Measurements from ENCODE around the gene LAMP1.
"Not testable (repeated sequence)": the region's sequence is repeated elsewhere in the genome, so short reads cannot be mapped to it uniquely, and the experiment has no call there.

Gene LAMP1

GRCh38 chr13:113296823-113297369 lies at the start of gene LAMP1:
Gene LAMP1 (plus strand): TSS chr13:113297239. CDS start chr13:113297435, 196 bp downstream.
- peak; percentile 99 for DNase-seq

DNA sequence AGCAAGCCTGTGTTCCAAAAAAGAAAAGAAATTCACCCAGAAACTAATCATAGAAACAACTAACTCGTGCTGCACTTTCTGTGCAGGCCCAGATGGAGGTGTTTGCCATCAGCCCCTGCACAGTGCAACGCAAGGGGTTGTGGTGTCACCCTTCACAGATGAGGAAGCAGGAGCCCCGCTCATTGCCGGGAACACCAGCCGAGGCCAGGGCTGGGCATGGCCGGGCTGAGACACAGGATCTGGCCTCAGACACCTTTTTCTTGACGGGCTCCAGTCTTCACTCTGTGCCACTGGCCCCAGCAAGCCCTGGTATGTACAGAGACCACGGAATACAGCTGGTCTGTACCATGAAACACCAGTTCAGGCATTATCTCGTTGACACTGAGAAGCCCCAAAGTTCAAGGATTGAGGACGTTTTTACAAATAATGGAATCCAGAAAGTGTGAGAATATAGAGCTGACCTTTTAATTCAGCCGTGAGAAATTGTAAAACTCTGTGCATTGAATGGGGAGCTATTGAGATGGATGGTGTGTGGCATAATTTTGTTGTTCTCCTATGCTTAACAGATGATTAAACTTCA lies 44.4 kb upstream of the LAMP1 start:
- DNase-seq: no peak

- DNase-seq: not testable (repeated sequence)
These were observed 39.1 kb upstream of the LAMP1 start for GRCh38 chr13:113257908-113258307.

DNA sequence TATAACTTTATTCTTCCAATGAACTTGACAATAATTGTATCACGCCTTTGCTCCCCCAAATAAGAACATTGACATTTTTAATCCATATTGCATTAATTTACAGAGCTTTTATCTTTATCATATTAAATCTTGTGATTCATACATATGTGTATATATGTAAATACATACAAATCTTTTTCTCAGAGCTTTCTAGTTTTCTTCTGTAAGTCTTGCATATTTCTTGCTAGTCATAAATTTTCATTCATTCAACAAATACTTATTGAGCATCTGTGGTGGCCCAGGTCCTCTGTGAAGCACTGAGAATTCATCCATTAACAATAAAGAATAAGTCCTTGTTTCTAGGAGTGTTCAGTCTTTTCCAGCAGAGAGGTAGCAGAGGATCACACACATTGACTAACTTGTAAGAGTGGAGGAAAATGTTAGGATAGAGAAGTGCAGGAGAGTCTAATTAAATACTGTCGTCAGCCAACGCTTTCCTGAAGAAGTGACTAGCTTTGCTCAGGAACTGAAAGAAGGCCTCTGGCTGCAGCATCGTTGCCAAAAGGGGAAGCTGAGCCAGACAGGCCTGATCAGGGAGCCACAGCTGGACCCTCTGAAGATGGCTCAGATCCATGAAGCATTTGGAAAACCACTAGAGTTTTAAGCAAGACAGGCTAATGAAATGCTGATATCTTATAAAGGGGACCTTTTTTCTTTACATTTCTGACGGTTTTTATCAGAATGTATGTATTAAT lies 38.6 kb upstream of the LAMP1 start:
- no peak for DNase-seq

DNA sequence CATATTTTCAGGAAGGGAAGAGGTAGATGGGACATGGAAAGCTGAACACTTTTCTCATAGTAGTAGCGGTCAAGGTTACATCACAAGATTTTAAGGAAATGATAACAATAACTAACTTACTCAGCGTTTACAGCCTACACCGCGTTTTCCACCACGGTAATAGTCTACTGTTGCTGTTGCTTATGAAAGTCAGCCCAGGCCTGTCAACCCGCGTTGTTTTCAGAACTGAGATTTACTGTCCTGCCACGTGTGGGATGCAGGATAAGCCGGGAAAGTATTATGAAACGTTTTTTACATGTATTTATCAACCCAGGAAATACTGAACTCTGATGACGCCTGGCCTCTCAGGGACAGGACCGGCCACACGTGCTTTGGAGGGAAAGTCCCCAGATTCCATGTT lies 36.0 kb upstream of the LAMP1 start:
- no peak for DNase-seq

- DNase-seq: not testable (repeated sequence)
These were observed 34.0 kb upstream of the LAMP1 start for GRCh38 chr13:113263016-113263415.

- DNase-seq: no peak
These were observed 29.2 kb upstream of the LAMP1 start for GRCh38 chr13:113267642-113268405.

DNA sequence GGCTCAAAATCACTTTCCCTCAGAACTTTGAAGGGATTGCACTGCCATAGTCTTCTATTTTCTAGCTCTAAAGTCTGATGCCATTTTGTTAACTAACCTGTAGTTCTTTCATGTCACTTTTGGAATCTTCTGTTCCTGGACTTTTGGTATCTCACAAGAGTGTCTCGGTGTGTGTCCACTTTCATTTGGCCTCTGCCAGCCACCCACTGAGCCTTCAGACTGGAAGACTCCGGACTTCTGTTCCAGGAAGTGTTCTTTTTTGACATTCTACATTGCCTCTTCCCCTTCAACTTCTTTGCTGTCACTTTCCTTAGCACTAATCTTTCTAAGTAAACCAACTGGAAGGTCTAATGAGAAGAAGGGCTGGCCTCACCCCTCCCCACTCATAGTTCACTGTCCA lies 25.0 kb upstream of the LAMP1 start:
- no peak for DNase-seq

DNA sequence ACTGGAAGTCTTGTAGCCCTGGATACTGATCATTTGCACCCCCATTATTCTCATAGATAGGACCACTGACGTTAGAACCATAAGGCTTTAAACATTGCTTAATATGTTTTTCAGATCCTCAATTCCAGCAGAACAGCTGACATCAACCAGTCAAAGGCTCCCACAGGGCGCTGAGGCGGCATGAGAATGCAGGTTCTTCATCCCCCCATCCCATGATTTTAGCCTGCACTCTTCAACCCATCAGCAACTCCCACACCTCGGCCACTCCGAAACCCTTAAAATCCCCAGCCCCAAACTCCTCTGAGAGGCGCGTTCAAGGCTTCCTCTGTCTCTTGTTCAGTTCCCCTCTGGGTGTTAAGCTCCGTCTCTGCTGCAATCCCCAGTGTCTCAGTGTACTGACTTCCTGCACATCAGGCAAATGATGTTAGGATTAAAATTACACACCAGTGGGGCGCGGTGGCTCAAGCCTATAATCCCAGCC lies 24.3 kb upstream of the LAMP1 start:
- no peak for DNase-seq

DNA sequence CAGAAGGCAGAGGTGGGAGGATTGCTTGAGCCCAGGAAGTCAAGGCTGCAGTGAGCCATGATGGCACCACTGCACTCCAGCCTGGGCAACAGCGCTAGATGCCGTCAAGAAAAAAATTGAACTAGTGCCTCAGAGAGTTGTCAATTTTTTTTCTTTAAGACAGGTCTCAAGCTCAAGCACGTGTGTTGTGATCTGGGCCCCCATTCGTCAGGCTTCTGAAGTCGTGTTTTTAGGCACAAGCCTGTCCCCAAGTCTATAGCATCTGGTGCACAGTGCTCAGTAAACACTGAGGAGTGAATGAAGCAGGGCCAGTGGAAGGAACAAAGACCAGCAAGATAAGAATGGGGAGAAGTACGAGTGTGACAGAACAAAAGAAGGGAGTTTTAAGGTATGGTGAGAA lies 23.7 kb upstream of the LAMP1 start:
- no peak for DNase-seq

DNA sequence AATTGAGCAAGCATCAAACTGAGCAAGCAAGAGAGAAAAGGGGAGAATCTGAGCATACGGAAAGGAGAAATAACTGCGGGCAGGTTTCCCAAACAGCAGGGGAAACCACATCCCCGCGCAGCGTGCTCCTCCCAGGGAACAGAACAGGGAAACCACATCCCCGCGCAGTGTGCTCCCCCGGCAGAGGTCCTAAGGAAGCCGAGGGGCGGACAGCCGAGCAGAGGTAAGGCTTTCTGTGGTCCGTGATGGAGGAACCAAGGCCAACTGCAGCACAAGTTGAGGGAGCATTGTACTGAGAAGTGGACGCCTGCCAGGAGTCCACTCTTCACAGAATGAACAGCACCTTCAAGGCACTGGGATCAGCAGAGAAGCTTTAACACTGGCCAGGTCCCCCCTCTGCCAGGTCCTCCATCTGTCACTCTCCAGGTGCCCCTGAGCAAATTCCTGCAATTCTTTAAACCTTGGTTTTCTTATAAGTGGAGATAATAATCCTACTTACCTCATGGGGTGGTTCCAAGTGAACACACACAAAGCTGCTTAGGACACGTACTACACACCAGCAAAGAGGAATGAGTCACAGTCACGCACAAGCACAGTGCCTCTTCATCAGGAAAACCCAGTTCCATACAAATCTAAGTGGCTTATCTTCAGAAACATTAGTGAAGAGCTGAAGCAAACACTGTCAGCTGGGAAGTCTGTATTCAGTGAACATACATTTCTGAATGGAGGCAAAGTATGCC lies 23.0 kb upstream of the LAMP1 start:
- no peak for DNase-seq

GRCh38 chr13:113274721-113275120 lies 22.3 kb upstream of the LAMP1 start:
- DNase-seq: no peak

DNA sequence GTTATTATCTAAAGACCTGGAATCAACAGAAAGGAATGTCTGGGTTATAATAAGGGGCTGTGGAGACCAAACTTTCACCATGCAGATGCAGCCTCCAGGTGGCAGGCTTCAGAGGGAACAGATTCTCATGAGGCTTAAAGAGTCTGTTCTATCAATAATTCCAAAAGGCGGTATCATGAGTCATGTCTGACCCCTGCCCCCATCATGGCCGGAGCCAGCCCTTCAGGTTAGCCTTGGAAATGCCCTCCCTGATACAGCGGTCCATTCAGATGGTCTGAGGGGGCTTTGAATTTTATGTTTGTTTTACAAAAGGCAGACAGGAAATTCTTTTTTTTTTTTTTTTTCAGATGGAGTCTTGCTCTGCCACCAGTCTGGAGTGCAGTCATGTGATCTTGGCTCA lies 21.7 kb upstream of the LAMP1 start:
- DNase-seq: peak; percentile 28

DNA sequence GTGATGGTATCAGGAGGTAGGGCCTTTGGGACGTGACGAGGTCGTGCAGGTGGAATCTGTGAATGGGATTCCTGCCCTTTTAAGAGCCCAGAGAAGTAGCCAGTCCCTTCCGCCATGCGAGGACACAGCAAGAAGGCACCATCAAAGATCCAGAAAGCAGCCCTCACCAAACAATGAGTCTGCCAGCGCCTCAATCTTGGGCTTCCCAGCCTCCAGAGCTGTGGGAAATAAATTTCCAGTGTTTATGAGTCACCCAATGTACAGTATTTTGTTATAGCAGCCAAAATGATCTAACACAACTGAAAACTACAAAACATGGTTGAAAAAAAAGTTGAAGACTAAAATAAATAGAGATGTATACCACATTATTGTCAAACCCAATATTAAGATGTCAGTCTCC lies 16.9 kb upstream of the LAMP1 start:
- DNase-seq: no peak

DNA sequence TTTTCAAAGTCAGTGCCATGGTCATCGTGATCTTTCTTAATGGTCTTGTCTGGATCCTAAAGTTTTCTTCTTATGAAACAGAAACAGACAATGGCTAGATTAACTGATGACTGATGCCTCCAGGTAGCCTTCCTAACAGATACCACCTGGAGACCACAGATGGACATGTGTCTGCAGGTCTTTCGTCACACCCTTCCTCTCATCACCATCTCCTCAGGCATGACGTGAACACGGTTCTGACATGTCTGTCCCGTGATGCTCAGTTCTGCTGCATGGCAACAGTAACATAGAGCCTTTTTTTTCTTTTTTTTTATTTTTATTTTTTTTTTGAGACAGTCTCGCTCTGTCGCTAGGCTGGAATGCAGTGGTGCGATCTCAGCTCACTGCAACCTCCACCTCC lies 13.1 kb upstream of the LAMP1 start:
- no peak for DNase-seq

- no peak for DNase-seq
These were observed 8.2 kb upstream of the LAMP1 start for GRCh38 chr13:113288880-113289279.

GRCh38 chr13:113291129-113291528 lies 5.9 kb upstream of the LAMP1 start:
- DNase-seq: no peak

DNA sequence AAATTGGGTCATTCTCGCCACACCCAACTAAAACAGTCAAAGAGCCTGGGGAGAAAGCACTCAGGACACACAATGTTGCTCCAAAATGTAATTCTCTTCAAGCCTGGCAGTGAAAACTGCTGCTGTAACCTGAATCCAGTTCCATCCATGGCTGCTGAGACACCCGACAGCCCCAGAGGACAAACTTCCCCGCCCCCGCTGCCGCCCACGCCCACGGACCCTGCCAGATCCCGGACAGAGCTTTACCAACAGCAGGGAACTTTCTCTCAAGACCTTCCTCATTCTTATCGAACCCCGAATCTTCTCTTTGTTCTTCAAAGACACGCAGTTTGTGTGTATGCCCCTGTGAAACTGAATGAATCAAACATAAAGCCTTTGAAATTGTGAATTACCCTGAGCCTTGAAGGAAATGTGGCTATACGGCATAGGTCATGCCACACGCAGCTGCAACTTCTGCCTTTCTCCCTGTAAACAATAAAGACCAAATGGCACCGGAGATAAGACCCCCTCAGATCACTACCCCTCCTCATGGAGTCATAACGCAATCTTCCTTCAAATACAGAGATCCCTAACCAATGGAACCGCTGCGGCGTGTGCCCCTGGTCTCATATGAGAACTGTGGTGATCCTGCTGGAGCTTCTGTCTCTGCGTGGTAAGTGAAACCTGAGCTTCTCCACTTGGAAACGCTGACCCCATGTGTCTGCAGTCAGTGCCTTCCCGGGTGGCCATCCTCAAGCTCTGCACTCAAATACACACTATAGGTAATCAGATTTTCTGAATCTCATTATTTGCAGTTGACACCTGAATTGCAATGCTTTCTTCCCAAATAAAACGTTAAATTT lies 4.8 kb upstream of the LAMP1 start:
- peak; percentile 22 for DNase-seq

- no peak for DNase-seq
These were observed 3.4 kb upstream of the LAMP1 start for GRCh38 chr13:113293686-113294085.

GRCh38 chr13:113295776-113296175 lies 1.3 kb upstream of the LAMP1 start:
- DNase-seq: no peak

GRCh38 chr13:113297370-113298042 lies 467 bp downstream of the LAMP1 start:
- peak; percentile 29 for DNase-seq
